SU-DHL-6 (cell line): ENCODE results near the gene ITPK1.

ENCODE experiments used
- EZH2phosphoT487 ChIP-seq: fragments of 200-600 bp; sonication (generic), shearing (Covaris generic); conservative IDR thresholded peaks from 2 replicates; pipeline ENCODE4 v1.6.1; 2018; ENCODE audit warnings: mild to moderate bottlenecking, antibody characterized with exemption, low read length, moderate library complexity, mixed read lengths
- TF ChIP-seq, protein P1 (sequence below): fragments of 200-600 bp; sonication (generic); IDR thresholded peaks from one replicate; pipeline ENCODE4 v1.5.1; 2017; ENCODE audit warnings: antibody characterized with exemption, mild to moderate bottlenecking, low read length, moderate library complexity; ENCODE audit not compliant: insufficient read depth, poor library complexity, severe bottlenecking

DNA sequence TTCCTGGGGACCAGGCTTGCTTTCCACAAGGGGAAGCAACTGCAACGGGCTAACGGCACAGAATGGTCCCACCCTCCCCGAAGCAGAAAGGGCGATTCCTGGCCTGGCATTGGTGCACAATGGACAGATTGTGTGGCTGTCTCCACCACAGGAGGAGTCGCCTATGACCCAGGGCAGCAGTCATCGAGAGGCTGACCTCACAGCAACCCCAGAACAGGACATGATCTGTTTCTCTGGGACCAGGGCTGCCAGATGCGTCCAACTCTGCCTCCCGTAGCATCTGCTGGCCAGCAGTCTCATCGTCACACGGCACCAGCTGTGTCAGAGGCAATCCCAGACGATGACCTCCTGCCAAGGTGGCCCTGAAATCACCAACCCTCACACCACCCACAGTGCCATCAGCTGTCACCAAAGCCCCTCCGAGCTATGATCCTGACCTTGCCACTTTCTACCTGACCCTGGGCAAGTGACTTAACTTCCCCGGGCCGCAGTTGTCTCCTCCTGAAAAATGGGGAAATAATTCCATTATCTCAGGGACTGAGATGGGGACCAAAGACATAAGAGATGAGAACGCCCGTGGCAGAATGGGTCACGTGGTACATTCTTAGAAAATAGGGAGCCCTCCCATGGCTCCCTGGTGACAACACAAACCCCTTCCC is 106.1 kb downstream of the ITPK1 start:
- TF ChIP-seq, protein P1, sequence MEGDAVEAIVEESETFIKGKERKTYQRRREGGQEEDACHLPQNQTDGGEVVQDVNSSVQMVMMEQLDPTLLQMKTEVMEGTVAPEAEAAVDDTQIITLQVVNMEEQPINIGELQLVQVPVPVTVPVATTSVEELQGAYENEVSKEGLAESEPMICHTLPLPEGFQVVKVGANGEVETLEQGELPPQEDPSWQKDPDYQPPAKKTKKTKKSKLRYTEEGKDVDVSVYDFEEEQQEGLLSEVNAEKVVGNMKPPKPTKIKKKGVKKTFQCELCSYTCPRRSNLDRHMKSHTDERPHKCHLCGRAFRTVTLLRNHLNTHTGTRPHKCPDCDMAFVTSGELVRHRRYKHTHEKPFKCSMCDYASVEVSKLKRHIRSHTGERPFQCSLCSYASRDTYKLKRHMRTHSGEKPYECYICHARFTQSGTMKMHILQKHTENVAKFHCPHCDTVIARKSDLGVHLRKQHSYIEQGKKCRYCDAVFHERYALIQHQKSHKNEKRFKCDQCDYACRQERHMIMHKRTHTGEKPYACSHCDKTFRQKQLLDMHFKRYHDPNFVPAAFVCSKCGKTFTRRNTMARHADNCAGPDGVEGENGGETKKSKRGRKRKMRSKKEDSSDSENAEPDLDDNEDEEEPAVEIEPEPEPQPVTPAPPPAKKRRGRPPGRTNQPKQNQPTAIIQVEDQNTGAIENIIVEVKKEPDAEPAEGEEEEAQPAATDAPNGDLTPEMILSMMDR = no peak
- no peak for TF ChIP-seq EZH2phosphoT487
